GM12872 (cell line): ENCODE data around the gene WDR88.

Source experiments
- CTCF ChIP-seq: IDR thresholded peaks from 3 replicates; pipeline ENCODE4 v1.5.1; 2011; ENCODE audit warnings: low read depth, mild to moderate bottlenecking, low read length, moderate library complexity; ENCODE audit not compliant: insufficient read depth

Gene WDR88

GRCh38 chr19:33114312-33114711, 17.6 kb upstream of the WDR88 start:
- TF ChIP-seq CTCF = no peak

- no peak for TF ChIP-seq CTCF
Observed at GRCh38 chr19:33117501-33117900, 14.4 kb upstream of the WDR88 start.

GRCh38 chr19:33118643-33119042, 13.3 kb upstream of the WDR88 start:
- TF ChIP-seq CTCF = no peak

DNA sequence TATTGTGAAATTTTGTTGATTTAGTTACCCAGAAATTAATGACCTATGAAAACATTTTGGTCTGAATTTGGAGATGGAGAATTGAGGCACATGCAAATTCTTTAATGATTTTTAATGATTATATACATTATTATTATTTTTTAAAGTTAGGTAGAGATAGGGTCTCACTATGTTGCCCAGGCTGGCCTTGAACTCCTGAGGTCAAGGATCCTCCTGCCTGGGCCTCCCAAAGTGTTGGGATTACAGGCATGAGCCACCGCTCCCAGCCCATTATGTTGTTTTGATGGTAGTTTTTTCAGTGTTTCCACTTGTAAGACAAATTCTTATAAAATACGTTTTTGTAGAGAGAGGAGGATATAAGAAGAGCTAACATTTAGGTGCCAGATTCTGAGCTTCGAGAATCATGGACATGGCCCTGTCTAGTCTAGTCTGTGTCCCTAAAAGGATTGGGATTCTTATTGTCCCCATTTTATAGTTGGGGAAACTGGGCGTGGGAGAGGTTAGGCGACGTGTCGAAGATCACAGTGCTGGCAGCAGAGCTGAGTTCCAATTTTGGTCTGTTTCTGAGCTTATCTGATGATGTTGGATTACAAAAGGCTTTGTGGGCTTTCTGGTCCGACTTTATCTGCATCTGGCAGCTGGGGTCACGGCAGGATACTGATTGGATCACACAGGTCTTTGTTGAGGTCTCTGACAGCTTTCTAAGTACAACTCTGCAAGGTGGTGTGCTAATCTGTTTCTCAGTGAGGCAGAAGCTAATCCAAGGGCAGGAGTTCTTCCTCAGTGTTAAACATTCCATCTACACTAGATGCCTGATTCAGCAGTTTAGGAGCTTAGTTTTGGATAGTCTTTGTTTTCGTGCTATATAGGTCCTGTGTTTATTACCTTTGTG, 7.5 kb upstream of the WDR88 start:
- TF ChIP-seq CTCF = no peak

GRCh38 chr19:33125929-33126388, 6.0 kb upstream of the WDR88 start:
- TF ChIP-seq CTCF = peak; percentile 89

GRCh38 chr19:33129901-33130300, 2.0 kb upstream of the WDR88 start:
- TF ChIP-seq CTCF = no peak

DNA sequence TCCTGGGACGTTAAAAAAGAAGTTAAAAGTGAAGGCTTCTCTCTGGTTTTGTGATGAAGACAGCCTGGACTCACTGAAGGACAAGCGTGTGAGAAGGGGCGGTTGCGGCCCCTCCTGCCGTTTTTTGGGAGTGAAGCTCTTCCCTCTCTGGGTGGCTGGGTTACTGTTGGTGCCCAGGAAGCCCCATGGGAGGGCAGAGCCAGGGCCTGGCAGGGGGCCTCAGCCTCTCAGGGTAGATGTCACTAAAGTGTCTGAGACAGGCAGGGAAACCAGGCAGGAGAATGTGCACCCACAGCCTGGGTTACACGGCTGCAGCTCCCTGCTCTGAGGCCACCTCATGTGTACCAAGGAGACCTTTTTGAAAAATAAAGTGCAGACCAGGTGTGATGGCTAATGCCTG, 1.5 kb upstream of the WDR88 start:
- TF ChIP-seq CTCF = no peak
